NCI-H748 (cell line): Measurements from ENCODE around the gene MSMO1.
"Not testable (repeated sequence)": the region's sequence is repeated elsewhere in the genome, so short reads cannot be mapped to it uniquely, and the experiment has no call there.

Experiments
- DNase-seq: peaks from one replicate; lab custom pipeline; 2025; ENCODE audit not compliant: unreplicated experiment; lab: John Stamatoyannopoulos, UW

Gene MSMO1

DNA sequence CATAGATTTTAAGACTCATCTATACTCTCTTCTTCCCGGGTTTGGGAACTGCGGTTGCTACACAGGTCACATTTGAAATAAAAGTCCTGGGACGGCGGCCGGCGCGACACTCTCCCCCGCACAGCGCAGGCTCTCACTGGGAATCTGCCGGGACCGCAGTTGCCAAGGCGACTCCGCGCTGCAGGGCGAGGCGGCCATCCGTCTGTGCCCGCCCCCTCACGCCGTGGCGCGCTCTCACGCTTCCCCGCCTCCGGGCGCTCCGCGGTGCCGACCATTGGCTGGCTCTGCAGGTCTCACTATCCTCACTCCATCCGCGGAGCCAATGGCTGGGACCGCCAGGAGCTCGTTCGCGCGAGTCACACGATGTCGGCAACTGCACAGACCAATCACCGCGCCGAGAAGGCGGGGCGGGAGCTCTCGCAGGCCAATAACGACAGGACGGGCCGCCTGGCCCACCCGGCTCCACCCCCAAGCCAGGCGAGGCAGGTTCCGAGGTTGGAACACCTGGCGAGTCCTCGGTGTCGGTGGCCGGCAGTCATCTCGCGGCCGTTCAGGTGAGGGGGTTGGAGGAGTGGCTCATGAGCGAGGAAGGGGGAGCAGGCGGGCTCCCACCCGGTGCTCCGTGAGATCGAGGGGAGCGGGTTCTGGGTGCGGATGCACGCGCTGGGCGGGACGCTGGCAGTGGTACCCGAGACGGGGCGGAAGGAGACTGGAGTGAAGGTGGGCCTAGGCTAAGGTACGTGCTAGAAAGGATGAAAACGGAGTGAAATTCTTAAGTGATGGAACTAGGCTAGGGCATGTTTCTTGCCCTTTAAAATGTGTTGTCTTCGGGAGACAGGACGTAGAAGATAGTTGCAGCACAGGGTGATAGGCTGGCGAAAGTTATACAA lies at the start of gene MSMO1:
Gene MSMO1 (plus strand): TSS at position 459 of the 890 bp plus-strand sequence. CDS start 5,702 bp downstream, outside the sequence.
- DNase-seq, result peak; percentile 99

DNA sequence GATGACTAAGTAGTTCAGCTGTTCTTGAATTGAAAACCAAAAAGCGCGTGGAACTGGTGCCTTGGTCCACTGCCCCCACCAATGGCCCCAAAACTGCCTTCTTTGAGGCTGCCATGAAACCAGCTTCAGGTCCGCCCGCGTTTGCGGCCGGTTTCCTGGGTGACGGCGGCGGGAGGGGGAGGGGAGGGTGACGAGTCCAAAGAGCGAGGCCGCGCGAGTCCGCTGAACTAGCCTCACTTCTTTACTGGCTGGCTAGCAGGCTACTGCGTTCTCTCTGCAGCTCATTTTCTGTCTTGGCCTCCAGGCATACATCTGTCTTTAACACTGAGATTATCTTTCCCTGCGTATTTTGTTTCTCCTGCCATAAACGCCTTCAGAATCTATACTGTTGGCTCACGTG lies 47.9 kb upstream of the MSMO1 start:
- not testable (repeated sequence) for DNase-seq

DNA sequence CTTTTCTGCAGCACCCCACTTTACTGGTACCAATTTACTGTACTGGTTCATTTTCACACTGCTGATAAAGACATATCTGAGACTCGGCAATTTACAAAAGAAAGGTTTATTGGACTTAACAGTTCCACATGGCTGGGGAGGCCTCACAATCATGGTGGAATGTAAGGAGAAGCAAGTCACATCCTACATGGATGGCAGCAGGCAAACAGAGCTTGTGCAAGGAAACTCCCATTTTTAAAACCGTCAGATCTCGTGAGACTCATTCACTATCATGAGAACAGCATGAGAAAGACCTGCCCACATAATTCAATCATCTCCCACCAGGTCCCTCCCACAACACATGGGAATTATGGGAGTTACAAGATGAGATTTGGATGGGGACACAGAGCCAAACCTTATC lies 42.8 kb upstream of the MSMO1 start:
- not testable (repeated sequence) for DNase-seq

- not testable (repeated sequence) for DNase-seq
These were observed 40.7 kb upstream of the MSMO1 start for GRCh38 chr4:165286619-165287340.

DNA sequence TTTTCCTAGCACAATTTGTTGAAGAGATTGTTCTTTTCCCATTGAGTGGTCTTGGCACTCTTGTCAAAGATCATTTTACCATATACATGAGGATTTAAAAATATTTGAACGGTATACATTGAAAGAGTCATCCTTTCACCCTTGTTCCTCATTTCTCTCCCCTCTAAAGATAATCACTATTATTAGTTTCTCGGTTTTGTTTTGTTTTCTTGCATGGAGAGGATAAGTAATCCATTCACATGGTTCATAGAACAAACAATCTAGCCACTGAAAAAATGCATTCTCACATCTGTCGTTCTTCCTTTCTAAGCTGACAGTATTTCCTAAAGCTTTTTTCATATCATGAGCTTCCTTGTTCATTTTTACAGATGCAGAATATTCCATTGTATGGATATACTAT lies 39.2 kb upstream of the MSMO1 start:
- no peak for DNase-seq

DNA sequence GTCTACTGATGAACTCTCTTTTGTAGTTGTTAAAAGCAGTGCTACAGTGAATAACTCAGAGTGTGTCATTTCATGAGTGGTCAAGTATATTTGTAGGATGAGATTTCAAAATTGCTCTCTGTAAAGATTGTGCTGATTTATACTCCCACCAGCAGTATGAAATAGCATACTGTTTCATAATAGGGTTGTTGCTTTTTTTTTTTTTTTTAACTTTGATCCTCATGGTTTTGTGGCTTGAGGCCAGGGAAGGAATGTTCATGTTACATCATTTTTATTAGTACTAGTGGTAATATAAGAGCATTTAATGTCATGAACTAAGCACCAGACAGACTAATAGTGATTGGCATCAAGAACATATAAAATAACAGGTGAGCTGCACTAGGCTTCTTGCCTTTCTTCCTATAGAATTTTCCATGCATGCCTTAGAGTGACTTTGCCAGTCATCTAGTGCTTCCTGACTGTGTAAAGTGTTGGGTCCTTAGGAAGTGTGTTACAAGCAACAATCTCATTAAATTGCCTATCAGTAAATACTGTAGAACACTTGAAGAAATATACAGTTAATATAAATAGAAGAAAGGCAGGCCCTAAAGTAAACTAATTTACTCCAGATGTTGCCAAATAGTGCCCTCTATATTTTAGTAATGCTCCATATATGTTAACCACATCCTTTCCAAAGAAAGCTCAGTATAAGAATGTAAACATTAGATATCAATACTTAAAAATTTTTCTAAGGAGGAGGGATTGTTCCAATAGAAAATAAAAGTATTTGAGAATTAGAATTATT lies 38.6 kb upstream of the MSMO1 start:
- no peak for DNase-seq

DNA sequence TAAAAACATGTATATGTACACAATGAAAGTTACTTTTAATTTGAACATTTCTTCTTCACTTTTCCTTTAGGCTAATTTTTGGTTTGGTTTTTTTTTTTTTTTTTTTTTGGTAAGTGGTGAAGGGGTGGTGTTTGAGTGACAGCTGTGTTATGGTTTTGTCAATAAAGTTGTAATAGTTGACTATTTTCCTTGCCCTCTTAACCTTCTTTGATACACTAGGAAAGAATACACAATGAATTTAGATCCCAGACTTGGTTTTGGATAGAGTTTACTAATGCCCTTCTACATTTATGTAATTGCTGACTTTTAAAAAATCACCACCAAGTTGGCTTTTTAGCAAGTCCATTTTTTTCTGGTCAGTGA lies 38.1 kb upstream of the MSMO1 start:
- no peak for DNase-seq

GRCh38 chr4:165293061-165293460 lies 34.4 kb upstream of the MSMO1 start:
- no peak for DNase-seq

- no peak for DNase-seq
These were observed 33.4 kb upstream of the MSMO1 start for GRCh38 chr4:165293927-165294649.

DNA sequence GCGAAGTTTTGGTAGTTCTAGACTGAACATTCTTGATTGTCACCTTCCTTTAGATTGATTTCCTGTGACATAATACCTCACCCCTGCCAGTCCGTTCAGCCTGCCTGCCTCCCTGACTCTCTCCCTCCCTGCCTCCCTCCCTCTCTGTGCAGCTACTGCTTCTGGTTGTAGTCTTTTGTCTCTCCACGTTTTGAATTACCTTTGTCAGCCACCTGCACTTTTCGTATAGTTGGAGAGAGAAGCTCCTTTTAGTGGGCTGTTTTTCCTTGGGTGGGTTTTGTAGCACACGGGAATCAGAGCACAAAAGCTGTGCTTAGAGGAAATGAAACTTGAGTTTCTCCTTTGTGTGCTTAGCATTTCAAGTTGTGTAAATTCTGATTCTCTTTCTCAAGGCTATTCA lies 32.6 kb upstream of the MSMO1 start:
- DNase-seq, result no peak

GRCh38 chr4:165297626-165298025 lies 29.8 kb upstream of the MSMO1 start:
- no peak for DNase-seq

GRCh38 chr4:165299399-165300060 lies 27.9 kb upstream of the MSMO1 start:
- DNase-seq, result peak; percentile 57

- DNase-seq, result no peak
These were observed 25.6 kb upstream of the MSMO1 start for GRCh38 chr4:165301833-165302232.

DNA sequence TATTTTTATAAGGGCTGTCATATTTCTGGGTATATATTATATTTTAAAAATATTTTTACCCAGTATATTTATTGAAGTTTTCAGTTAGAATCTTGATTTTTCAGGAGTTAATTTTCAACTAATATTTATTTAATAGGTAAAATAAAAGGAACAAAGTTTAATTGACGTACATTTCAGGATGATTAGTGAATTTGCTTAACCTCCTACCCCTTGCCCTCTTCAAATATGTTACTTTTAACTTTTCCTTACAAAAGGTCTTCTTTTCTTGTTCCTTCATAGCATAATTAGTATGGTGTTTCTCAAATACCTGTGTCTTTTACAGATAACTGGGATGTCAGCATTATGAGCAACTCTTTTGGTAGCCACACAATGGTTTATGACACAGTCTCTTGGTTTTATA lies 24.8 kb upstream of the MSMO1 start:
- no peak for DNase-seq

GRCh38 chr4:165308166-165308565 lies 19.3 kb upstream of the MSMO1 start:
- DNase-seq, result no peak

- DNase-seq, result no peak
These were observed 18.9 kb upstream of the MSMO1 start for GRCh38 chr4:165308606-165309005.

GRCh38 chr4:165309456-165309855 lies 18.0 kb upstream of the MSMO1 start:
- no peak for DNase-seq

DNA sequence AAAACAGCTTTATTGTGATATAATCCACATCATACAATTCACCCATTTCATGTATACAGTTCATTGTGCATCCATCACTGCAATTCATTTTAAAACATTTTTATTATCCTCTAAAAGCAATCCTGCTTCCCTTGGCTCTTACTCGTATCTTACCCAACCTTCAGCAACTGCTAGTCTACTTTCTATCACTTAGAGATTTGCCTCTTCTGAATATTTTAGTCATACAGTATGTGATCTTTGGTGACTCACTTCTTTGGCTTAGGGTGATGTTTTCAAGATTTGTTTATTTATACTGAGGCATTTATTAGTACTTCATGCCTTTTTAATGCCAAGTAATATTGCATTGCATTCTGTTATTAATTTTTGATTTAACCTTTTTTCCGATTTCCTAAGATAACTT lies 15.0 kb upstream of the MSMO1 start:
- no peak for DNase-seq

DNA sequence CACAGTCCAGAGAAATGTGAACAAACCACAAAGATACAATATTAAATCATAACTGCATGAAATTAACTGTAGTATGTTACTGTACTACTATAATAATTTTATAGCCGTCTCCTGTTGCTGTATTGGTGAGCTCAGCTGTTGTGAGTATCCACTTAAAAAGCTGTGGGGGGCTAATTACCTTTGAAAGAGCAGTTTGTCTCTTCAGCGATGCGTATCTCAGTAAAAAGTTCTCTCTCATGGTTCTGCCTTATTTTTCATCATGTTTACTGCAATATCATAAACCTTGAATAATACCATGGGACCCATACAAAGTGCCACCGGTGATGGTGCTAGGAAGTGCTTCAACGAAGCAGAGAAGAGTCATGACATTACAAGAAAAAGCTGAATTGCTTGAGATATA lies 8.4 kb upstream of the MSMO1 start:
- DNase-seq, result peak; percentile 53

- DNase-seq, result no peak
These were observed 8.0 kb upstream of the MSMO1 start for GRCh38 chr4:165319509-165319908.
